ENCODE measurements around the gene AHCYL1.
"Not testable (repeated sequence)": the region's sequence is repeated elsewhere in the genome, so short reads cannot be mapped to it uniquely, and the experiment has no call there.

The AHCYL1 gene

DNA sequence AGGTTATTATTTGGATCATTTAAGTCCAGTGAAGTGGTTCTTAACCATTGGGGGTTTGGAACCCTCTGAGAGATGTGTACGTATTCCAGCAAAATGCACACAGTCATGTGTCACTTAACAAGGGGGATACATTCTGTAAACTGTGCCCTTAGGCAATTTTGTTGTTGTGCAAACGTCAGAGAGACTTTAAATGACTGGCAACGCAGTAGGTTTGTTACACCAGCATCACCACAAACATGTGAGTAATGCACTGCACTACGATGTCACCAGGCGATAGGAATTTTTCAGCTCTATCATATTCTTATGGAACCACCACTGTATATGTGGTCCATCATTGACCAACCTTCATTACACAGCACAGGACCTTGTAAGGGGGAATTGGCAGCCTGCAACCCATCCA lies 11.9 kb downstream of the AHCYL1 start:
- in situ Hi-C loops (cut with MboI; ENCODE audit: low sequenced_read_pairs) = no loop called here

DNA sequence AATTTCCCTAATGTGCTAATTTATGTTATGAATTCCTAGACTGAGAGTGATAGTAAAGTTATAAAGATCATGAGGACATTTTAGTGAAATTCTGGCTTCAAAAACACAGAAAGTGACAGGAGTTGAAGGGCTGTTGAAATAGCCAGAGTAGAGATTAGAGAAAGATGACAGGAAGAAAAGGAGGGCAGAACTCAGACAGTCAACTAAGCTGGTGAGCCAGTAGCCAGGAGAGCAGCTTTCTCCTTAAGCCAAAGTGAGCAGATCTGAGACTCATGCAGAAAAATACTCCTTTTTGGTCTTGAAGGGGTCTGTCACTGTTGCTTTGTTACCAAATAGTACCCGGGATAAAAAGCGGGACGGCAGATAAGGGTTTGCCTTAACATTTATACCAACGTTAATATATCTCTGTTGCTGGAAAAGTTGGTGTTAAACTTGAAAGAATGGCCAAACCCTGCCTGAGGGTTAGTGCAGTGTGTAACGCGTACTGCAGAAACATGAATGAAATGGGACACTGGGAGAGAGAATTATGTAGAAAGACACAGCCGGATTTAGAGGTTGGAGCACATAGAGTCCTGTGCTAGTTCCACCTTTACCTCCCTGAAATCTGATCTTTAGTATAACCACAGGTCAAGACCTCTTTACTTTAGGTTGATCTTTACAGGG lies 12.8 kb downstream of the AHCYL1 start:
- in situ Hi-C loops (cut with MboI; ENCODE audit: low sequenced_read_pairs) = no loop called here

DNA sequence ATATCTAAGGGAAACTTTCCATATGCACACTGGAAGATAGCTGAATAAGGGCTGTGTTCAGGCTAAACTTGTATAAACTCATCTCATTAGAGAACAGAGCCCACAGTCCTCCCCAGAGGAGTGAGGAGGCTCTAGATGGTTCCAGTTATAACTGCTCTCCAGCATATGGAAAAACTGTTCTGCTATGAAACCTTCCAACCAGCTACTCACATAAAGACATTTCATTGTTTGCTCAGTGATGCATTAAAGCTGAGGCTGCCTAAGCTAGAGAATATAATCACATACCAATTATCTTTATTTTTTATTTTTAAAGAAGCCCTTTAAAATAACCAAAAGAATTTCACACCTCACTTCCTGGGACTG lies 13.3 kb downstream of the AHCYL1 start:
- in situ Hi-C loops (cut with MboI; ENCODE audit: low sequenced_read_pairs) = no loop called here

DNA sequence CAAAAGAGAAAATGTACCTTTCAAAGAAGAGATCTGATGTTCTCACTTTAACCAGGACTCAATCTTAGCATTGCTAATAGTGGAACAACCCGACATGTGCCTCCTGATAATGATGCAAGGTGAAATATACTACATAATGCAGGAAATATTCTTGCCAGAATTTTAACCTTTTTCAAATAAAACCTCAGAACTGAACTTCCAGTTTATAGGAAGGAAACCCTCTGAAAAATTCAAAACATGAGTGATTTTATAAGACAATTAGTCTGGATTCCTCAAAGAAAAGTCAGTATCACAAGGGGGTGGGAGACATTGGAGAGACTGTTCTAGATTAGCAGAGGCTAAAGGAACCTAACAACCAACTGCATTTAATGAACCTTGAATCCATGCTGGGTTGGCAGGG lies 18.1 kb downstream of the AHCYL1 start:
- in situ Hi-C loops (cut with MboI; ENCODE audit: low sequenced_read_pairs) = no loop called here

DNA sequence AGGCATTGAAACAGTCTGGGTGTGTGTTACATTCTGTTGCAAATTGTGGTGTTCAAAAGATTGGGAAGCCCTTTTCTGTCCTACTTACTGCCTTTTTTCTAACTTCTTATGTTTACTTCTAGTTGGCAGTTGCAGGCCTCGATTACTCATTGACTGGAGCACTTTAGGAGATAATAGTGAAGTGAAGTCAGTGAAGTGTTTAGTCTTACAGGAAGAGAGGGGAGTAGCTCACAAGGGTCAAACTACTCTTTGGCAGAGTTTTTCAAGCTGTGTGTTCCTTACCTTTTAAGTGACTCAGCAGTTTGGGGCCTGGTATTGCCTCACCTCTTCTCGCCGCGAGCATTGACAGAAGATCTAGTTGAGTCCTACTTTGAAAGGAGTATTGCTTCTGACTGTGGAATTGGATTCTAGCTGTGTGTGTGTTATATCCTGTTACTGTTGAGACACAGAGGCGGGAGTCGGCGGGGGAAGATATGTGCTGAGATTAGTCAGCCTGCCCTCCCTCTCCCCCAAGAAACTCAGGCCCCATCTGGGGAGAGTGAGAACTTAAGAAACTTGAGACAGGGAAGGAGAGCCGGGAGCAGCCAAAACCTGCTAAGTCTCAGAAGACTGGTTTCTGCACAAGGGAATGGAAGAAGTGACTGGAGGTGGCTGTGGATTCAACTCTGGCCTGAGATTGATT lies 19.3 kb downstream of the AHCYL1 start:
- in situ Hi-C loops (cut with MboI; ENCODE audit: low sequenced_read_pairs) = no loop called here

DNA sequence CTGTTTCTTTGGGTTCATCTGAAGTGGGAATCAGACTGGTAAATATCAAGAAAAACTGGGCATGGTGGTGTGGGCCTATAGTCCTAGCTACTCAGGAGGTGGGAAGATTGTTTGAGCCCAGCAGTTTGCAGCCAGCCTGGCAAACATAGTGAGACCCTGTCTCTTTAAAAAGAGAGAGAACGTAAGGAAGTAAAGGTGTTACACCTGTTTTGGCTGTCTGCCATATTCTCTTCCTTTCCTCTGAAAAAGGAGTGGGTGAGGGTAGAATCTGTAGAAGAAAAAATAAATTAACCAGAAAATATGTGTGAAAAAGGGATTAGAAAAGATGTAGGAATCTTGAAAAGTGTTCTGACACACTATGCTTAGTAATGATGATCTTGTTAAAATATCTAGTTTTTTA lies 20.0 kb downstream of the AHCYL1 start:
- in situ Hi-C loops (cut with MboI; ENCODE audit: low sequenced_read_pairs) = no loop called here

DNA sequence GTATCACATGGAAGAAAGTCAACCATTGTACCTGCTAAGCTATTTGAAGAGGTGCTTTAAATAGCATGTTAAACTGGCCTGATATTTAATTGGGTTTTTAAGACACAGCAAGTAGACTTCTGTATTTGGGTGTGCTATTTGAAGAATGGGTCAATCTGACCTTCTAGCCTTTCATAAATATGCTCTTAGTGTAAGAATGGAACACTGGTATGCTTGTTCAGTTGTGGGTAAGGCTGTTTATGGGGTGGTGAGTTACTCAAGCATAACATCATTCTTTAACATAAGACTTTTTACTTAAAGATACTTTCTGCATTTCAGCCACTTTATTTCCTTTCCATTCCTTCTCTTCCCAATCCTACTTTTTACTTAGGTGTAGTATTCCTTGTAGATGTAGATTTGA lies 21.4 kb downstream of the AHCYL1 start:
- in situ Hi-C loops (cut with MboI; ENCODE audit: low sequenced_read_pairs) = no loop called here

DNA sequence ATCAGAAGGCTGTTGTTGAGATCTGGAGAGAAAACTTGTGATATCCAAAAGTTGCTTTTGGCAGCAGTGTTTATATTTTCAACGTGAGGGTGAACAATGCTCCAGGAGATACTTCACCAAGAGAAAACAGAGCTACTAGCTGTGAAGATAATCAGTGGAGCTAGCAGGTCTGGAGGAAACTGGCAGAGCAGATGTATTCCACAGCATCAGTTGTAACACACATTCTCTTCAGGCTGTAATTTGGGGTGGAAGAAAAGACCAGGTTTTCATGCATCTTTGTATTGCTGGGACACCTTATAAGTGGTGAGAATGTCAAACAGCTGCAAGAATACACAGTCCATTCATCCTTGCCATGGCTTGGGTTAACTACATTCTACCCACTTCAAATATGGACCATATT lies 22.0 kb downstream of the AHCYL1 start:
- in situ Hi-C loops (cut with MboI; ENCODE audit: low sequenced_read_pairs) = no loop called here

DNA sequence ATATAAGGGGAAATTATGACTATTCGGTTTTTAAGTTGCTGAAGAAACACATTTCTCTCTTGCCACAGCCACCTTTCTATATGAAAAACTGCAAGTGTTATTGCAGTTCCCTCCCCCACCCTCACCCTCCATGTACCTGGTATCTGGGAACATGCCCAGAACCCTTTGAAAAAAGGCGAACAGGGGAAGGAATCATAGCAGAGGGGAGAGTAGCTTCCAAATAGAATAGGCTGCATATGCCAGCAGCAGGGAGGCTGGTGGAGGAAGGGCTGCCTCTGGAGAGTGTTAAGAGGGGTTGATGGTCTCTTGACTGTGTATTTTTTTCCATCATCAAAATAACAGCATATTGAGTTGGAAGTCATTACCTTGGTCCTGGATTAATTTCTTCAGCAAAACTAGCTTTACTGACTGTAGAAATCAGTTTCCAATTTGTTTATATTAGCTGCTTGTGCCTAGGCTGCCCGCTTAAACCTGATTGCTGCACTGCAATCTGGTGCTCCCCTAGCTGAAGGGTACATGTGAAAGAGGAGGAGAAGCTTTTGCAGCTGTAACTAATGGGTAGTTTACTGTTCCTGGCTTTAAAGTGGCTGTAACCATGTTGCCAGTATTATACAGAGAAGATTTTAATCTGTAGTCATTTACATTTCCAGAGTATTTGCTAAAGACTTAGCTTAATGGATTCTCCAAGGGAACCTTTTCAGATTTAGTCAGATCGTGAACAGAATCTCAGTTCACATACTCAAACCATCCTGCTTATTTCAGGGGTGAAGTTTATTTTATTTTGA lies 22.7 kb downstream of the AHCYL1 start:
- in situ Hi-C loops (cut with MboI; ENCODE audit: low sequenced_read_pairs) = no loop called here

DNA sequence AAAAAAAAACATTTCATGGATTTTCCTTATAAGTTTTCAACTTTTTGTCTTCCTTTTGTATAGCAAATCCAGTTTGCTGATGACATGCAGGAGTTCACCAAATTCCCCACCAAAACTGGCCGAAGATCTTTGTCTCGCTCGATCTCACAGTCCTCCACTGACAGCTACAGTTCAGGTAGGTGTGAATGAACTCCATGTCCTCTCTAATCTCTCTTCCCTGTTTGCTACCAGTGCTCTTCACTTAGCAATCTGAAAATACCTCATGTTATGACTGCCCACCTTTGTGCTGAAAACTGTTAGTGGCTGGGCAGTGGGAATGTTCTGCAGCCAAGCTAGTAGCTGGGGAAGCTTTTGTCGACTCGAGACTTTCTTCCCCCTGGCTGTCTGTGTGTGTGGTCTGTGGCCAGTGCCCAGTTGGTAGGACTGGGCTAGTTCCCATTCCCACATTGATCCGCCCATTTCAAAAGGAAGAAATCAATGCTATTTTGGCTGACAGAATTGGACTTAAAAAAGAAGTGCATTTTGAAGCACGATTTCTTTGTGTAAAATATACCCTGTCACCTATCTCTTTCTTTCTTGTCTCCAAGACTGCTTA lies 24.5 kb downstream of the AHCYL1 start:
- in situ Hi-C loops (cut with MboI; ENCODE audit: low sequenced_read_pairs) = no loop called here

DNA sequence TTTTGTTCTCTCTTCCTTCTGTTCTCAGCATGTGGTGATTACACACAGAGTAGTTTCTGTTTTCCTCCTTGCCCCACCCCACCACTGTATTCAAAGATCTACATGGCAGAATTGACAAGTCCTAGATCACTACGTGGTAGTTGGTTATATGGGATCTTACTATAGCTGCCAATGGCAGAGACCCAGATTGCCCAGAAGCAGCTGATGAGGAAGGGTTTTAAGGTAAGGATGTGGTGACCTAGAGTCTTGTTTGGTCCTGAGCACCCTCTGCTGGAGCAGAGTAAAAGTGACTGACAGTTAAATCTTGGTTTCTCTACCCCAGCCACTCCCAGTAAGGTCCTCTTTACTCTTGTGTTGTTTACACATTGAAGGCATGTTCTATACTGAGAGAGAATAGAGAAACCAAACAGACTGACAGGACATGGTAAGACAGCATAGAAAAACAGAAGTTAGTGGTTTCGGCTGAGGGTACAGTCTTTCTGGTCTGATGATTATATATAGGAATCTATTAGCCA lies 27.0 kb downstream of the AHCYL1 start:
- in situ Hi-C loops (cut with MboI; ENCODE audit: low sequenced_read_pairs) = no loop called here

DNA sequence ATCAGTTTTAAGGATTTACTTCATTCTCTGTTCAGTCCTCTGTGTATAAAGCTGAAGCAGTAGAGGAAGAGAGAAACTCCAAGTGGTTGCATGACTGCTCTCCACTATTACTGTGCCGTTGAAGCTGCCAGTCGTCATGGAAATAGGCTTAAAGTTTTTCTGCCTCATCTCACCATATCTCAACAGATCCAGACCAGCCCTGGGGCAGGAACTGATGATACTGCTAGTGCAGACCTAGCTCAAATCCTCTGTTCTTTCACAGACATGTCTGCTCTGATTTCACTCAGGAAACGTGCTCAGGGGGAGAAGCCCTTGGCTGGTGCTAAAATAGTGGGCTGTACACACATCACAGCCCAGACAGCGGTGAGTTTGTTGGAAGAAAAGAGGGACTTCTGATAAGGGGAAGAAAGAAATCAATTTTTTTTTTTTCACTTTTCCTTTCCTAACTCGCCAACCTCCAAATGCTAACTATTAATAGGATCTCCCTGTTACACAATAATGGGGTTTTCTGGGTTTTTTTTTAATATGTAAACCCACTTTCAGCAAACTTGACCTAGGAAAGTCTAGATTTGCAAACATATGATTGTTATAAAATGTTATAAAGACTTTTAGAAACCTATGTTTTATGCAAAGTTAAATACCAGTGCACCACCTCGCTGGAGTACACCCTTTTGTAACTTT lies 27.7 kb downstream of the AHCYL1 start:
- in situ Hi-C loops (cut with MboI; ENCODE audit: low sequenced_read_pairs) = no loop called here

DNA sequence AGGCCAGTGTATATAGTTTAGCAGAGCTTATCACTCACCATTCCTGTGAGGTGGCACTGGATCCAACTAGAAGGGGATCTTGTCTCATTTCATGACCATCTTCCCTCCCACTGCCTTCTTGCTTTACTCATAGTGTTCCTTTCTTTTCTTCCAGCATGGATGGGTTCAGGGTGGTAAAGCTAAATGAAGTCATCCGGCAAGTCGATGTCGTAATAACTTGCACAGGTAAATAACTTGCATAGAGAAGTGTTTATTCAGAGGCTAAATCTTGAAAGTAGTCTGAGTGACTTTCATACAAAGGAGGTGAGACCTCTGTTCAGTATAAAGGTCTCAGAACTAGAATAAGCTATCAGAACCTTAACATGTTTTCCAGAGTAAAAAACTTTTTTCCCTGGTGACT lies 33.2 kb downstream of the AHCYL1 start:
- in situ Hi-C loops (cut with MboI; ENCODE audit: low sequenced_read_pairs) = no loop called here

DNA sequence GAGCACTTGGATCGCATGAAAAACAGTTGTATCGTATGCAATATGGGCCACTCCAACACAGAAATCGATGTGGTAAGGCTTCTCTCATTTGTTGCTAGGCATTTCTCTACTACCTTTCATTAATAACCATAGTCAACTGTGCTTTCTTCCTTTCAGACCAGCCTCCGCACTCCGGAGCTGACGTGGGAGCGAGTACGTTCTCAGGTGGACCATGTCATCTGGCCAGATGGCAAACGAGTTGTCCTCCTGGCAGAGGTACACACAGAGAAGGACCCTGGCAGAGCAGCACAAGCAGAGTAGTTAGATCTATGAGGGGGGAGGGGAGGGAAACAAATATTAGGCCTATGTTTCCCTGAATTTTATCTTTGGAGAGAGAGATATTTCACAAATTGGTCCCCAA lies 33.8 kb downstream of the AHCYL1 start:
- in situ Hi-C loops (cut with MboI; ENCODE audit: low sequenced_read_pairs) = no loop called here

DNA sequence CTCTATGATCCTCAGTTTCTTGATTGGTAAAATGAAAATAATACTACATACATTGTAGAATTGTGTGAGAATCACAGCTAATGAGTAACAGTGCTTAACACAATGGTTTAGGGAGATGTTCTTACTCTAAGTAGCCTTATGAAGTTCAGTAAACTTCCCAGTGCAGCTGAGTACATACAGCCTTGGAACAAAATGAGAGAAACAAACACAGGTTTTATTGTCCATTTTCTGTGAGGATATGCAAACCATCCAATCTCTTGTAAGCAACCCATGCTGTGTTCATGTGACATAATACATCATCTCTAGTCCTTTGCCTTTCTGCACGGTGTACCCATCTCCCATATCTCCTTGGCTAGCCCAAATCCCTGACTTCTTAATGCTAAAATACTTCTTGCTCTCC lies 35.2 kb downstream of the AHCYL1 start:
- in situ Hi-C loops (cut with MboI; ENCODE audit: low sequenced_read_pairs) = no loop called here

DNA sequence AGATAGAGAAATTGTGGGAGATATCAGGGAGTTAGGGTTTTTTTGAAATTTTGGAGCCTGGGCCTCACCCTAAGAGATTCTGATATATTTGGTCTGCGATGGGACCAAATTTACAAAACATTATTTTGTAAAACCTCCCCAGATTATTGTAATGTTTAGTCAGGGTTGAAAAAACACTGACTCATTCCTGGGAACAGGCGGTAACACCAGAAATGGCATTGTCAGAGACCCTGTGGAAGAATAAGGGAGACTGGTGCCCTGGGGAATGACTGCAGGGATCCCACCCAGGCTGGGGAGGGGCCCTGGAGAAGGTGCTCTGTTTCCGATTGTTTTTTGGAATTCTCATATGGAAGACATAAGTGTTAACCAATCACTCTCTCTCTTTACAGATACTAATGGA lies 36.7 kb downstream of the AHCYL1 start:
- in situ Hi-C loops (cut with MboI; ENCODE audit: low sequenced_read_pairs) = no loop called here

DNA sequence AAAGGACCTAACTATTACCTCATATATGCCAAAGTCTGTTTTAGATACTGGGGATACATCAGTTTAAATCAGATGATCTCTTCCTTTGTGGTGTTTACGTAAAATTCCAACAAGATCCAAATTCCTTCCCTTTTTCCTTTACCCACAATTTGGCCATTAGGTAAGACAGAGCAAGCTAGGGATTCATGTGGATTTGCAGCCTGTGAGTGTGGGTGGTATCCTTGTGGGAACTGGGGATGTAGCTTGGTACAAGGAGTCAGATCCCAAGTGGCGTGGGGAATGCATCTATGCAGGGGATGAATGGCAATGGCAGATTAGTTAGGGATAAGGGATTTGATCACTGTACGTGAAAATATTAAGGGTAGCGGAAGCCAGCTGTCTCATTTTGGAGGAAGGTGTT lies 40.0 kb downstream of the AHCYL1 start:
- in situ Hi-C loops (cut with MboI; ENCODE audit: low sequenced_read_pairs) = no loop called here

DNA sequence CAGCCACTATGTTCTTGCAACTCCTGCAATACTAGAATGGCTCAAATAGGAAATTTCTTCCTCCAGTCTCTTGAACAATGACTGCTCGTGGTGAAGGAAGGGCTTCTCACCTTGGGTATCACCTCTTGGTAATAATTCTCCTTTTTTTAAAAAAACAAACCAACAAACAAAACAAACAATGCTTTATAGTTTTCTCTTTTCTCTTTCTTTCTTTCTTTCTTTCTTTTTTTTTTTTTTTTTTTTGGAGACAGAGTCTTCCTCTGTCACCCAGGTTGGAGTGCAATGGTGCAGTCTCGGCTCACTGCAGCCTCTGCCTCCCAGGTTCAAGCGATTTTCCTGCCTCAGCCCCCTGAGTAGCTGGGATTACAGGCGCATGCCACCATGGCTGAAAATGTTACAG lies 46.1 kb downstream of the AHCYL1 start:
- in situ Hi-C loops (cut with MboI; ENCODE audit: low sequenced_read_pairs) = not testable (repeated sequence)

DNA sequence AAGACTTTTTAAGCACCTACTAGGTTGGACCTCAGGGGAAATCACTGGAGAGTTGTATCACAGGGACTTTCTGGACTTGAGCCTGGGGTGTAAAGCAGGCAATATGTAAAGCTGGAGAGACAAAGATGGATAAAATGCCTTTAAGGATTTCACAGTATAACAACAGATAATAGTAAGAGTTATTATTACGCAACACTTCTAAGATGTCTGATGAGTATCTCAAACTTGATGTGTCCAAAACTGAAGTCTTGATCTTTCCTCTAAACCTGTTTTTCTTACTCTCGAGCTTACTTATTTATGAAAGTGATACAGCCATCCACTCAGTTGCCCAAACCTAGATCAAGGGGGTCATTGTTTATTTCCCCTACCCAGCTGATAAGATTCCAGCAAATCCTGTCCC lies 47.8 kb downstream of the AHCYL1 start:
- in situ Hi-C loops (cut with MboI; ENCODE audit: low sequenced_read_pairs) = no loop called here

DNA sequence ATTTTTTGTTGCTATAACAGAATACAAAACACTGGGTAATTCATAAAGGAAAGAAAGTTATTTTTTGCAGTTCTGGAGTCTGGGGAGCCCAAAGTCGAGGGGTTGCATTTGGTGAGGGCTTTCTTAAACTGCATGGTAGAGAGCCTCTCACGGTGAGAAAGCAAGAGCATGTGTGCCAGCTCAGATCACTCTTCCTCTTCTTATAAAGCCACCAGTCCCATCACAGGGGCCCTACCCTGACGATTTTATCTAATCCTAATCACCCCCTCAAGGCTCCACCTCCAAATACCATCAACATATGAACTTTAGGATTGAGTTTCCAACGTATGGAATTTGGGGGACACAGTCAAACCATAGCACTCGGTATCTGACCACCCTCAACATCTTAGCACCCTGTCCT lies 48.9 kb downstream of the AHCYL1 start:
- in situ Hi-C loops (cut with MboI; ENCODE audit: low sequenced_read_pairs) = no loop called here

DNA sequence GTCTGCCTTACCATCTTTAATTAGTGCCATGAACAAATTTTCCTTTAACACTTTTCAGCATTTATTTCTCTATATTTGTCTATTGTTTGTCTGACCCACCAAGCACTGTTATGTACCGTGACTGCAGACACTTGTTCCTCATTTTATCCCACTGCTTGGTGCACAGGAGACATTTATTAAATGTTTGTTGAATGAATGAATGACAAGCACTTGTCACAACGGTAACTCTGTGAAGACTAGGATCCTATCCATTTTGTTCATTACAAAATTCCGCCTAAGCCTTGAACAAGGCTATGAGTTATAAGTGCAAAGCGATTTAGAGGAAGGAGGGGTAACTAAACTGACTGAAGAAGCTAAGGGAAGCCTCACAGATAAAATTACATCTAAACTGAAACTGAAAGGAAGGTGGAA lies 49.5 kb downstream of the AHCYL1 start:
- in situ Hi-C loops (cut with MboI; ENCODE audit: low sequenced_read_pairs) = no loop called here
